GM20431 (cell line): ENCODE results near the gene FAM9C.
"Not testable (repeated sequence)": the region's sequence is repeated elsewhere in the genome, so short reads cannot be mapped to it uniquely, and the experiment has no call there.

Source experiments
- in situ Hi-C: fragments of 300-500 bp; cut with MseI, MboI; formaldehyde crosslinking; loops from one replicate; pipeline ENCODE4 v1.15.0; 2020; ENCODE audit warnings: low sequenced_read_pairs; ENCODE audit not compliant: unreplicated experiment

FAM9C gene

DNA sequence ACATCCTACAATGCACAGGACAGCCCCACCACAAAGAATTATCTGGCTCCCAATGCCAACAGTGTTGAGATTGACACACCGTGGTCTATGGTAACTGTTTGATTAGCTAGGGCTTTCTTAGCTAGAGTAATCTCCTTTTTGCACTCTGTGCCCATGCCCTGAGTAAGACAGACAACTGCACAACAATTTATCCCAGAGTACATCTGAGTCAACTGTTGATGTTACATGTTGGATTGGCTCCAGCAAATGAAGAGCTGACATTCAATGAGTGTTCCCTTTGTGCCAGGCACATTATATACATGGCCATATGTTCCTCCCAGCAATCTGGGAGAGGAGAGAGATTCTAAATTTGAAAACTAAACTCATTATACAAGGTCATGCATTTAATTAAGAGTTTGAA, 3.9 kb upstream of the FAM9C start:
- in situ Hi-C loops, result no loop called here

GRCh38 chrX:13047759-13048158, 3.3 kb upstream of the FAM9C start:
- in situ Hi-C loops, result no loop called here

DNA sequence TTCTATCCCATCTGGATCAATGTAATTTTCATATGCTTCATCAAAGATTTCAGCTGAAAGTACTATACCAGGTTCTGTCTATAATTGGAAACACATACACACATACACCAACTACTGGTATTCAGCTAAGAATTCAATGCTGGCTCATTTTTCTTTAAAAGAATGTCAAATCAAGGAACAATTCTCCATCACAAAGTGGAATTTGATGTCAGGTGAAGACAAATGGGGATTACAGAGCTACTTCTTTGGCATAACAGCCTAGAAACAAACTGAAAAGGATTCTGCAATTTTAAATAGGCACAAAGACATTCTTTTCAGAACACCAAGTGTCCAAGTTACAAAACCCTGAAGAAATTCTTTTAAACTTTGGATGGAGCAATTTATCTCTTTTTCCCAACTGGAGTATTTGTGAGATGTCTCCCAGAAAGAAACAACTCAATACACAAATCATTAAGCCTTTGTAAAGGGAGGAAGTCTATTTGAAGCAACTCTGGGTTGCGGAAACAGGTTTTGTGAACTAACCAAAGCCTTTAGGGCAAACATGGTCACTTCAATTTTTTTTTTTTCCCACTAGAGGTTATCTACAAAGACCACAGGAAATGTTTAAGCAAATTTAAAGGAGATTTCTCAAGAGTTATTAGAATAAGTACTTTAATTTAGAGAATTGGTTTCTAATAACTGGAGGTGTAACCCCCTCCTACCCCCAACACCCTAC, 1.9 kb upstream of the FAM9C start:
- in situ Hi-C loops, result no loop called here

DNA sequence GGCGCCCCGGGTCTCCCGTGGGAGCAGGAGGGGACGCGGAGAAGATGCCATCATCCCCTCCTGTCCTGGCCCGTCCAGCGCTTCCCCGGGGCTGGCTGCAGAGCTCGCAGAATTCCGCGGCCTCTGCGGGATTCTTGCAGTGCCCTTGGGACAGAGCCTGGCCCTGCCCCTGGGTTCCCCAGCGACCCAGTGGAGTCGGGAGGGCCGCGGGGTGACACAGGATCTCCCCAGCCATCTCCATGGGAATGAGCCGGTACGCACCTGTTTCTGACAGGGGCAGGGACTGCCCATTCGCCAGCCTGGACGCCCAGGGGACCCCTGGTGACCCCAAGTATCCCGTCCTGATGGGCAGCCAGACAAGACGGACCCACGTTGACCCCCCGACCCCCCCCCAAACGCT, 482 bp downstream of the FAM9C start:
- in situ Hi-C loops, result no loop called here

DNA sequence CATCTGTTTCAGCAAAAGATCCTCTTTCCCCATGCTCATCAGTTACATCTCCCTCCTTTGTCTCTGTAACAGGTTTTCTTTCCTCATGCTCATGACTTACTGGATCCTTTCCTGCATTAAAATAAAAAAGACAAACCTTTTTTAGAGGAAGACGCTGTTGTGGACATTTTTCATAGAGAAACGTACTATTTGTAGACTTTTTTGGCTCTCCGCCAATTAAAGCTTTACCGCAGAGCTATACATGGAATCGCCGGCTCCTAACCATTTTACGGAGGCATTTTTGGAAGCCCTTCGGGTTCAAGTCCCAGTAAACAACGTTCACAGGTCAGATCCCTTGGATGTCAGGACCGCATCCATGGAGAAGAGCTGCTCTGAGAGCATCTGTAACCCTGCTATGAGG, 1.3 kb downstream of the FAM9C start:
- in situ Hi-C loops, result no loop called here

DNA sequence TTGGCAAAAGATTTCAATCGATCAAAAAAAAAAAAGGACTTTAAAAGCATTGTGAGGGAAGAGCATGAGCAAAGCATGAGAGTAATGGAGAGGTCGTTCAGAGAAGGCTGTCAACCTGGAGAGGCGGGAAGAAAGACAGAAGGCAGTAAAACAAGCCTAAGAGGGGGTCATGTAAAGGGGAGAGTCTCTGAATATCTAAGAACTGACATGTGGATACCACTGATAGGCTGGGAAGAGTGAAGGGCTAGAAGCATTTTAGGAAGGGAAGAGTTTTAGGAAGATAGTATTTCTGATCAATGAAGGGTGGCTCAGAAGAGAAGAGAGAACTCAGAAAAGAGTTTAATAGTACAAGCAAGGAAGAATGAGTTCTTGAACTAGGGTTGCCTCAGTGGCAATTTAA, 7.5 kb downstream of the FAM9C start:
- in situ Hi-C loops, result no loop called here

DNA sequence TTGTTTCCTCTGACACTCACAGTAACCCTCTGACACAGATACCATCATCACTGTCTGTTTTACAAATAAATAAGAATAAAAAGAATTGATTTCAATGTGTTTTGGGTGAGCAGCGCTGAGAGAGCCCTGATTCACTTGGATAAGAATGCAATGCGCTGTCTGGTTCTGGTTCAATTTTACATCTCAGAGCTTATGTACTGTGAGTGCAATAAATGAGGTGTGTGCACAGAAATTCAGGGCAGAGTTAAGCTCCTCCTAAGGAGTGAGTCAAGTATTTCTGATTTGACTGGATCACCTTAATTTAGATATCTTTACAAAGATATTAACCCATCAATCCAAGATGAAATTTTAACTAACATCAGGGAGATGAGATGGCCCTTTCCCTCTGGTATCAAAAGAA, 11.2 kb downstream of the FAM9C start:
- in situ Hi-C loops, result no loop called here

DNA sequence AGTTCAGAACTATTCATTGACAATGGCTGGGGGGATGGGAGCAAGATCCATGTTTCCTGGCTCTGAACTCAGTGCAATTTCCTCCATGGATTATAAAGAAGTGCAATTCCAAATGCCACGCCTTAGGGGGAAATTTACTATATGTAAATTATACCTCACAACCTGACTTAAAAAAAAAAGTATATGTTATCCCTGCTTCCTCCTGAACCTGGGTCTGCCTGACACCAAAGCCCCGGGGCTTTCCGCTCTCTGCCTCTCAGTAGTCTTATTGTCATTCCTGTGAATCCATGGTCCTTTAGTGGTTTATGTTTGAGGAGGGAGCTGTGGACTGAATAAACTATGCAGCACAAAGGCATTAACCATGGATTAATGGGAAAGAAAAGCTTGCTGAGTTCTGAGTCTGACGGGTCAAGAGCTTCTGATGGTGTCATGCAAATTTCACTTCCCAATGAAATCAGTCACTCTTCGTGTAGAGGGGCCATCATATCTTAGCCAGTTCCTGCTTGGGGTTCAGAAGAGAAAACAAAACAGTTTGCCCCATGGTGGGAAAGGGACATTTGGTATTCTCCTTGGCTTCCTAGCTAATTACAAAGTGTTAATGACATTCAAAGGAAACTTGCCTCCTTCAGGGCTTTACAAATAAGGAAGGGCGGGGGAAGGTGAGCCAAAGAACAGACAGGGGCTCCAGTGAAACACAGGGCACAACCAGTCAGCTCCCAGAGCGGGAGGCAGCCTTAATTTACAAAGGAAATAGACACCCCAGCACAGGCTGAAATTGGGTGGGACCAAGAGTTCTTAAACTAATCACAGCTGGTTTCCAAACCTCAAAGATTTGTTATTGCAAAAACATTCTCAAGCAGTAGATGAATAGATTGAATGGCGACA, 14.3 kb downstream of the FAM9C start:
- in situ Hi-C loops, result no loop called here

DNA sequence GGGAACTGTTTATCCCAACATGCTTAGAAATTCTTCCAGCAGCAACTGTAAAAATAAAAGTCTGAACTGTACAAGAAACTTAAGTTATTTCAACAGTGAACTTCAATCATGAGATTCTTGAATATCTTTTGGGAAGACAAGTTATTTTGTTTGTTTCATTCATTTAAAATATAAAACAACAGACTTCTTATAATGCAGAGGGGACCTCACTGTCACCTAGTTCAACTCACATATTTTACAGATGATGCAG, 14.9 kb downstream of the FAM9C start:
- in situ Hi-C loops, result no loop called here

DNA sequence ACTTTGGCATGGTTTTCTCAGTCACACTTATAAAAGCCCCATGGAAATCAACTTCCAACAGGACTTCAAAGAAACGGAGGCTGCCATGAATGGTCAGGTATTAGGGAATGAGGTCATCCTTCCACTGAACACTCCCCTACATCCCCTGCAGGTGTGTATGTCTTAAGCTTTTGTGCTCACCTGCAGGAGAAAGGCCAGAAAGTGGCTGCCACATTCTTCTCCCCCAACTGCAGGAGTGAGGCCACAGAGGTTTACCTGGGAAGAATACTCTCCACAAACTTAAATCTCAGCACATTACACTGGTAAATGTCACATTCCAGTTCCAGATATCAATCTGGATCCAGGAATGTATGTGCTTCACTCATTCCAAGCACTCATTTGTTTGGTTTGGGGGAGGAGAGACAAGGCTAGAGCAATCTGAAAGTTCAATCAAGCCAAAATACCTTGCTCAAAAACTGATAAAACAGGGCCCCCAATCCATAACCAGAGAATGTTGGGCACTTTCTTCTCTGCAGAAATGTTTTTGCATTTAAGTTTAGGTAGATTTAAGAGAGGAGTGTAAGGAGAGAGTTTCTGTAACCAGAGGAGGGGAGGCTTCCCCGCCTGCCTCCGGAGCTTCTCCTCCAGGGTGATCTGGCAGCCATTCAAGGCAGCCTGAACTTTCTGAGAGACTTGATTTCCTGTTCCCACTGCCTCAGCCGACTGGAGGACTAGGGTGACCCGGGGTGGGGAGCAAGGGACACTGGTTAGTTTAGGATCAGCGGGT, 15.4 kb downstream of the FAM9C start:
- in situ Hi-C loops, result no loop called here

DNA sequence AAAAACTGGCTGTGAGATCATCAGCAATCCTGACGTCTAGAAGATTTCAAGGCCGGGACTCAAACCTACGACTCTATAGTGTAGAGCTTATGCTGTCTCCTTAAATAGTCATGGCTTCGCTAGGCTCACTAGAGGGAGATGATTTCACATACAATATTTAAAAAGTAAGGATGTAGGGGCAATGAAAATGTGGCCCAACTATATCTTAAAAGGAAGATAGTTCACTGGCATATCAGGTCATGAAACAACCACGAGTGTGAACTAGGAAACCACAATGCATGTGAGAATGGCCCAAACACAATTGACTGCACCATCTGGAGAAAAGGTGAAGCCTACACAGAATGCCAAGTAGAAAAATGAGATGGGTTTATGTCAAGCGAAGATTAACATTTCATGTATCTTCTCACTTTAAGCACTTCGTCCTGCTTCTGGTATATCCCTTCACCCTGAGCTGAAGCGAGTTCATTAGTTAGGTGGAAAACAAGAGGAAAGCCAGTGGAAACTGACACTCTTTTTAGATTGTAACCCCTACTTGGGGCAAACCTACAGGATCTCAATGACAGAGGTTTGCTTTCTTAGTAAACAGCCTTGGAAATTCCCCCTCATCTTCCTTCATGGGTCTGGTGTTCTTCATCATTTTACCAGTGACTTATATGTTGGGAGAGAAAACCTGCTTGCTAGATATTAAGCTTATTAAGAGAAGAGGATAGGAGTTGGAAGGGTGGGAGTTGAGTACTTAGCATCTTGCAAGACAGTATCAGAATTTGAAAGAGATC, 17.4 kb downstream of the FAM9C start:
- in situ Hi-C loops, result no loop called here

GRCh38 chrX:13024986-13025385, 19.4 kb downstream of the FAM9C start:
- in situ Hi-C loops, result no loop called here

DNA sequence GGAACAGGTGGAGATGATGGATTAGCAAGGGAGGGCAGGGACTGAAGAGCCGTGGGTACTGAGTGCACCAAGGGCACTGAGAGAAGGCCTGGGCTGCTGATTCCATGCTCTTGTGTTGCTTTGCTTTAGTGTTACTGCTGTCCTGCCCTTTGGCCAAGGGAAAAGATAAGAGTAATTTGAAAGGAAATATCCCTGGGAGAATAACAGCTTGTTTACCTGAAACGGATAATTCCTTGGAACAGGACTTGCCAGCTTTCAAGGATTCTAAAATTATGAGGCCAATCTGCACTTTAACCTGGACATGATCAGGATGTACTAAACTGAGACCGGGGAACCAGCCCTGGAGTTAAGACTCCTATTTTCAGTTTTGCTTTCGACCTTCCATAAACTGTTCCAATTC, 20.4 kb downstream of the FAM9C start:
- in situ Hi-C loops, result no loop called here

GRCh38 chrX:13023567-13023966, 20.9 kb downstream of the FAM9C start:
- in situ Hi-C loops, result no loop called here

- in situ Hi-C loops, result no loop called here
These were observed 21.5 kb downstream of the FAM9C start for GRCh38 chrX:13022926-13023325.

DNA sequence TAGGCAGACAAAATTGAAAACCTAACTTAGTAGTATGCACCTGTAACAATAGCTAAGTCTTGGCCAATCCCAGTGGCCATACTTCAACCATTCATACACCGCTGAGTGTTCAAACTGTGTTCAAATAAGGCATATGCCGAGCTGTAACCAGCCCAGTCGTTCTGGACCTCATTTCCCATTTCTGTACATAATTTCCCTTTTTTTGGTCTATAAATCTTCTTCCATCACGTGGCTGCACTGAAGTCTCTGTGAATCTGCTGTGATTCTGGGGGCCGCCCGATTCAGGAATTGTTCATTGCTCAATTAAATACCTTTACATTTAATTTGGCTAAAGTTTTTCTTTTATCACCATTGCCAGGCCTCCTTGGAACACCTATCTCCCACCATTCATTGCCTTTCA, 27.7 kb downstream of the FAM9C start:
- in situ Hi-C loops, result not testable (repeated sequence)

GRCh38 chrX:13015536-13016236, 28.7 kb downstream of the FAM9C start:
- in situ Hi-C loops, result no loop called here

GRCh38 chrX:13014111-13015096, 30.0 kb downstream of the FAM9C start:
- in situ Hi-C loops, result no loop called here
